GM18951 (cell line): Measurements from ENCODE around the gene LYRM4.

Experiments
- POLR2A ChIP-seq: IDR thresholded peaks from 4 replicates; pipeline ENCODE4 v1.6.1; 2011; ENCODE audit warnings: mild to moderate bottlenecking; ENCODE audit not compliant: insufficient read length, insufficient read depth; ENCODE audit errors: extremely low read depth
- in situ Hi-C: fragments of 300-500 bp; cut with MboI; formaldehyde crosslinking; loops from one replicate; pipeline ENCODE4 v1.12.0; 2022; ENCODE audit warnings: low sequenced_read_pairs, mixed read lengths, inconsistent platforms; ENCODE audit not compliant: unreplicated experiment

Gene LYRM4

DNA sequence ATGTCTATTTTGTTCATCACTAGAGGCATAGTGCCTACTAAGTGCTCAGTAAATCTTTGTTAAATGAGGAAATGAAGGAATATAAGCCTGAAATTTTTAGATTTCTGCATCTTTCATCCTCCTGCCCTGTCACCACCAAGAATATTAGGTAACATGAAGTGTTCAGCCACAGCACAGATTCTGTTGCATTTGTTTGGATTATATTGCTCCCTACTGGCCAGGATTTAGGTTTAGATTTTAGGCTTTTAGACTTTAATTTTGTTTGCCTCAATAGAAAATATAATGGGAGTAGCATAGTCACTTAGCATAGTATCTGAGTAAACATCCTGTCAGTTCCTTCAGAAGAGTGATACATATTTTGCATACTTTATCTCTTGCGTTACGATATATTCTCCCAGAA is 14.7 kb upstream of the LYRM4 start:
- in situ Hi-C loops: no loop called here
- no peak for TF ChIP-seq POLR2A

GRCh38 chr6:5274231-5274630 is 13.5 kb upstream of the LYRM4 start:
- in situ Hi-C loops: no loop called here
- no peak for TF ChIP-seq POLR2A

GRCh38 chr6:5271926-5272325 is 11.2 kb upstream of the LYRM4 start:
- in situ Hi-C loops: no loop called here
- no peak for TF ChIP-seq POLR2A

- in situ Hi-C loops: no loop called here
- TF ChIP-seq POLR2A: no peak
Observed at GRCh38 chr6:5270093-5270680, 9.4 kb upstream of the LYRM4 start.

DNA sequence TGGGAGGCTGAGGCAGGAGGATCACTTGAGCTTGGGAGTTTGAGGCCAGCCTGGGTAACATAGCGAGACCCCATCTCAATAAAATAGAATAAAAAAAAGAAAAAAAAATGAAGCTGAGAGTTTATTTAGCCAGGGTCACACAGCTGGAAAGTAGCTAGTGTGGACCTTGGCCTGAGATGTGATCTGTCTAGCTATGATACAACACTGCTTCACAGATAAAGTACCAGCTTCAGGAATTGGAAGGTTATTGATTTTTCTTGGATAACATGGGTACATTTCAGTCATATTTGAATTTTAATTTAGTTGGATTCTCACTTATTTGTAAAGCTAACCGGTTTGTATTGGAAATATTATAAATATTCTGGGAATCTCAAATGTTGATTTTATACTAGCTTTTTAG is 5.7 kb upstream of the LYRM4 start:
- in situ Hi-C loops: no loop called here
- TF ChIP-seq POLR2A: no peak

DNA sequence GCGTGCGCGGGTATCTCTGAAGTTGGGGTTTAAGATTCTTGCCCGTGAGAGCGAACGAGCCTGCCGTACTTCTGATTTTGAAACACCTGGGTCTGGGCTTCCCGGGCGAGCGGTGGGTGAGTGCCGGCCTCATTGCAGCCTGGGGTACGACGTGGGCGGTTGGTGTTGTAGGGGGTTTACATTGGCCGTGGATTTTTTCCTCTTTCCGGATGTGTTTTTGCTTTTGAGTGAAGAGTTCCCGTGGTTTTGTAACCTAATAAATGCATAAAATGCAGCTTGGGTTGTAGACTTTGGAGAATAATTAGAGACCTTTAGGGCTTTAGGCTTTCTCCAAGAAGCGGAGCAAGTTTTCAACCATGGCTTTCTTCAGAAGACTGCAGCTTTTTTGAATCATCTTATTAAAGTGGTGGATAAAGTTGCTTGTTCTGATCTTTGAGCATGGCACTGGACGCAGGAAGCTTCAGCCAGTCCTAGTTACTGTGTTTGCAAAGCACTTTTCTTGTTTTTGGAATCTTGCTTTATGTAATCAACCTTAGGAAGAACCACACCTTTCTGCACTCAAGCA is 877 bp upstream of the LYRM4 start:
- TF ChIP-seq POLR2A: peak; percentile 54
- in situ Hi-C loops: no loop called here

DNA sequence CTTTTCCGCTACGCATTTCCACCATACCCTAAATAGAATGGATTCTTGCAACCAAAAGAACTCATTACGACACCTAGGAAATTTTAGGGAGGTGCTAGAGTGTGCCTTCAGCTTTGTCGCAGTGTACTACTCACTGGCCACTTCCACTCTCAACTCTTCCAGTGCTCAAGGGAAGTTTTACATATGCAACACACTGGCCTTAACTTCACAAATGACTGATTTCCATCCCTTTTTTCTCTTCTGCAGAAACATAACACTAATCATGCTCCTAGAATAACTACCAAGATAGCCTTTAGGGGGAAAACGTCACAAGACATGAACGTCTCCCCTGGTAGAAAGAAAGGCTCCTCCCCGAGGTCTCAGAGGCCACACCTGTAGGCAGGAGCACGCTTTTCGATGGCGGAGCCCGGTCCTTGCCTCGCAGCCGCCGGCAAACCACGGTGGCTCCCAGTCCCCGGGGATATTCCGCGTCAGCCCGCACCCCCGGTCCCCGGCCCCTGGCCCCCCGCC is 584 bp downstream of the LYRM4 start:
- in situ Hi-C loops: no loop called here
- TF ChIP-seq POLR2A: no peak

- in situ Hi-C loops: no loop called here
- no peak for TF ChIP-seq POLR2A
Observed at GRCh38 chr6:5259428-5259827, 1.3 kb downstream of the LYRM4 start.

DNA sequence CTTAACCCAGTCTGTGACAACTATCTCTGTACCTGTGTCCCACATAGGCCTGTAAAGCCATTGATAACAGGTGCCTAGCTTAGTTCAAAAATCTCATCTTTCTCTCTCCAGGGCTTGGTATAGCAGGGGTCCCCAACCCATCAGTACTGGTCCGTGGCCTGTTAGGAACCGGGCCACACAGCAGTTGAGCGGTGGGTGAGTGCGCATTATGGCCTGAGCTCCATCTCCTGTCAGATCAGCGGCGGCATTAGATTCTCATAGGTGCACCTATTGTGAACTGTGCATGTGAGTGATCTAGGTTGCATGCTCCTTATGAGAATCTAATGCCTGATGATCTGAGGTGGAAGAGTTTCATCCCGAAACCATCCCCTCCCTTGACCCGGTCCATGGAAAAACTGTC is 3.4 kb downstream of the LYRM4 start:
- in situ Hi-C loops: no loop called here
- TF ChIP-seq POLR2A: no peak

- no peak for TF ChIP-seq POLR2A
- in situ Hi-C loops: no loop called here
Observed at GRCh38 chr6:5256952-5257351, 3.8 kb downstream of the LYRM4 start.

GRCh38 chr6:5250911-5251310 is 9.8 kb downstream of the LYRM4 start:
- no peak for TF ChIP-seq POLR2A
- in situ Hi-C loops: no loop called here

- in situ Hi-C loops: no loop called here
- TF ChIP-seq POLR2A: no peak
Observed at GRCh38 chr6:5250451-5250850, 10.3 kb downstream of the LYRM4 start.

DNA sequence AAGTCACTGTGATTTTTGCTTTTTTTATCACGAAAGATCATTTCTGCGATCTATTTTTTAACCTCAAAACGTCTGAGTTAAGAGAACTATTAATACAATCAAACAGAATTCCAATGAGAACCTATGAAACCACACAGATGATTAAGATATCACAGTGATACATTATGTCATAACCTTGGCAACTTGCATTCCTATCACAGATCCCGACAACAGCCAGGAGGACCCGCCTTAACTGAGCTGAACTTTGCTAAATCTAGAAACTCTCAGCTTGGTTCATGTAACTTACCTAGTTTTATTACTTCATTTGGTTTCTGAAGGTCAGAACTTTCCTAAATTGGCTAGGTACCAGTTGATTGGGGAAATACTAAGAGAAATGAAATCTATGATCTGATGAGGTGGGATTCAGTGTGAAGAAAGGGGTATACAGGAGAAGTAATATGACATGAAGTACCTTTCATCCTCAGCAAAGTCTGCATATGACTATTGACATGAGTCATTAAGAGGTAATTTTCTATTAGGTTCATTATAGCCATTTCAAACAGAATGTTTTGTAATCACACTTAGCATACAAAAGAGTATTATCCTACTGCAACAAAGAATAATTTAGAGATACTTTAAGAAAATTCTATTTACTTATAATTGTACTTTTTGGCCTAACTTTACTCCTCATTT is 11.2 kb downstream of the LYRM4 start:
- TF ChIP-seq POLR2A: no peak
- in situ Hi-C loops: no loop called here

GRCh38 chr6:5248302-5249098 is 12.2 kb downstream of the LYRM4 start:
- TF ChIP-seq POLR2A: no peak
- in situ Hi-C loops: no loop called here

DNA sequence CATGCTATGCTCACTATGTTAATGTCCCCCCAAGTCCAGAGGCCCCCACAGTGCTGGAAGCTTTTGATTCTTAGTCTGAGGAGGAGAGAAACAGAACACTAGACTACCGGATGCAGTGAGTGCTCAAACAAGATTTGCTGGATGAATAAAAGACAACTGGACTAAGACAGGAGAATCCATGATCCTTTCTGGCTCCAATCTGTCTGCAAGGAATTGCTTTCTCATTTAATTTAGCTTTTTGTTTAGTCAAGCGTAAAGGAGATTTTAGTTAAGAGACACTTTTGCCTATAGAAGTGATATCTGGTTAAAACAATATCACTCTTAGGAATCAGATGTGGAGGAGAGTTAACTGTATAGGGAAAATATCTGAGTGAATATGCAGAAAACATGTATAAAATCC is 13.5 kb downstream of the LYRM4 start:
- TF ChIP-seq POLR2A: no peak

More for the DNA sequence above, 13.5 kb downstream of the LYRM4 start:
- in situ Hi-C loops: no loop called here
